DMS53 treated with DMSO at 0.1 percent for 48 hours (cell line): ENCODE results near the gene KIF3A.

ENCODE experiments used
- DNase-seq: peaks from one replicate; lab custom pipeline; 2025; ENCODE audit not compliant: unreplicated experiment; lab: John Stamatoyannopoulos, UW

KIF3A gene

DNA sequence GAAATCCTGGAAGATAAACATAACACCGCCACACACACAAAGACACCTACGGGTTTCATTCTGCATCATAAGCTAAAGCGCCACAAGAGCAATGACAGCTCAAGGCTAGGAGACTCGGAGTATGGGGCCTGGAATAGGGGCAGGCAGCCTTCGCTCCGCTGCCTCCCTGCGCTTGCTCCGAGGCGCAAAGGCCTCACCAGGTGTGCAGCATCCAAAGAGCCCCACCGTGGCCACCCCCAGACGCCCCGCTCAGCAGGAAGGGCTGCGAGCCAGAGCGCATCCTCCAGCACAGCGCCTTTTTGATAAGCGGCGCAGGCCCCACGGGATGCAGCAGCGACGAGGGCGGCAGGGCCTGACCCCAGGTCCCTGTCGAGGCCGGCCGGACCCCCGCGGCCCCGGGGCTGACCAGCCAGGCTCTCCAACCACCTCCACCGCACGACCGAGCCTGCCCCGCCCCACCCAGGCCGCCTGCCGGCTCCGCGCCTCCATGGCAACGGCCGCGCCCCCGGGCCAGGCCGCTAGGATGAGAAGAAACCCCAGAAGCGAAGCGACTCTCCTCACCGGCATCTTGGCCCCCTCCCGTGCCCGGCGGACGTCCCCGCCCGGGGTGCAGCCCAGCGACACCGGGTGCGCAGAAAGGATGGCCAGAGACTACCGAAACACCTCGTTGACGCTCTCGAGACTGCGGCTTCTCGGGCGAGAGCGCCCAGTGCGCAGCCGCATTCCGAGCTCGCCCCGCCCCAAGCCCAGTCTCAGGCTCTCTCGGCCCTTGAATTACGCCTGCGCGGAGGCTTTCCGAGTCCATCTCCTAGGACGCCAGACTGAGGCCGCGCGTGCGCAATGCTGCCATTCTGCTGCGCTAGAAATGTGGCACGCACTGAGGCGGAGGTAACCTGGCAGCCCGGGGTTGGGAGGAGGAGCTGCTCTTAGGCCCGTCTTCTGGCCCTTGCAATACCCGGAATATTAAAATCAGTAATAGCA lies at the start of gene KIF3A:
Gene KIF3A, minus strand, starts transcription at position 694 of the 981 bp plus-strand sequence. Its CDS starts 127 bp downstream, at position 567.
- DNase-seq = peak; percentile 97

DNA sequence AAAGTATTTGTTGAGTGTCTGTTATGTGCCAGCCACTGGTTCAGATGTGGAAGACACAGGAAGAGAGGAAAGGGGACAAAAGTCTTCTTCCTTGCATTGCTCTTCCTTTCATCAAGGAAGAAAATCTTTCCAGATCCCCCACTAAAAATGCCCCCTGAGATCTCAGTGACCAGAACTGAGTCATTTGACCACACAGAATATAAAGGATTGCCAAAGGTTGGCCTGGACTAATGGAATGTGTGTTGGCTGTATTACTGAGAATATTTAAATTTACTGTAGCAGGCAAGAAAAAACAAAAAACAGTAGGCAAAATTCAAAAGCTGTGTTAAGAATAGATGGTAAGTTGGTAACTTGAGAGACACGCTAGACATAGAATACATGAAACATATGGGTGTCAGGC lies 49.7 kb upstream of the KIF3A start:
- DNase-seq = no peak

DNA sequence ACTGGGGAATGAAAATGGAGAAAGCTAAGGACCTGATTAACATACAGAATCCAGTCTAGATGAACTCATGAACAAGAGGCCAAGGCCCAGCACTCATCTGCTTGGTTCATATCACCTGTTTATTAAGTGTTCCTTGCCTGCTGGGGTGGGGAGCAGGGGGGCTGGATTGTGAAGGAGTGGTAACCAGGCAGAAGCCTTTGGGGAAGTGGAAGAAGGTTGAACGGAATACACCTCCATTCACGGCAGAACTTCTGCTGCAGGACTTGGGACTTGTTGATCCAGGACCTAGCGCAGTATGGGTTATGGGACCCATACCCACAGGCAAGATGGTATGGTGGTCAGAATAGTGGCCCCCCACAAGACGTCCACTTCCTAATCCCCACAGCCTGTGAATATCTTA lies 48.5 kb upstream of the KIF3A start:
- DNase-seq = no peak

DNA sequence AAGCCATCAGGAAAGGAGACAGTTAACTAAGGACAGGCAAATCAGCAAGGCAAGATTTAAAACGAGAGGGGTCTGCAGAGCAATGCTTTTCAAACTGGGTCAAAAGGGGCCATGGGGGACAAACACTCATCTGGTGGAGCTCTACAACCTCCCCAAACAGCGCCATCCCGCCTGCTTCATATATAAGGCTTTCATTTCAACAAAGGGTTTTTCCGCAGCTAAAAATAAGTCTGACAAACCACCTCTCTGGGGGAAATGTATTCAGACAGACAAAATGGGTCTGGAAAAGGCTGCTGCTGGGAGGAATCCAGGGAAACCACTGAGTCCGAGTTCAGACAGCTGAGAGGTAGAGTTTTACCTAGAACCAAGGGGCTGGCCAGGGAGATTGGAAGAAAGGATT lies 48.0 kb upstream of the KIF3A start:
- no peak for DNase-seq

DNA sequence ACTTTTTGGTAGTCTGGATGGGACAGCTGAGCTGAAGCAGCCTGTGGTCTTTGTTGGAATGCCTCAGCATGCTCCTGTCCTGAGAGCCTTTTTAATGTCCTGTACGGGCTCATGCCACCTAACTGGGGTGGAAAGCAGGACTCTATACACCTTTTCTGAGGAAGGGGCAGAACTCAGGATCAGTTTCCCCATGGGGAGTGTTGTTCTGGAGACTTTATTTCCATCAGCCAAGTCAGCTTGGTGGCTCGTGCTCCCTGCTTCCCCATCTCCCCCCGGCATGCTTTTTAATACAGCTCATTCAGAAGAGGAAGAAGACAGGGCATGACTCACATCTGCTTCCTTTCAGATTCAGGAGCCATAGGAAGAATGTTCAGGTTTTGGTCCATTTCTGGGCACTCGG lies 44.8 kb upstream of the KIF3A start:
- no peak for DNase-seq

DNA sequence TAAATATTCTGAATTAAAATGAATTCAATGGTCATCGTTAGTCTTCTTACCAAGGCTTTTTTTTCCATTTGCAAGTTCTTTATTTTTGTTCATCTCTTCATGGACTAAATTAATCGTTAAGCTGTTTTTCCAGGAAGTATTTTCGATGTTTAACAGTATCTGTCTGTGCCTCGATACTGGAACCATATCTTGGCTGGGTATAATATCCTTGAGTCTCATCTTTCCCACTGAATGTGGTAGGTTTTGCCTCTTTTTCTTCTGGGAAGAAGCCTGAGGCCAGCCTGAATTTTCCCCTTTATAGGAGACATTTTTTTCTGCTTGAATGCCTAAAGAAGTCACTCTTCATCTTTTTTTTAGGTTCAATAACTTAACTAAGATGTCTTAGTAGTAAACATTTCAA lies 43.7 kb upstream of the KIF3A start:
- no peak for DNase-seq

DNA sequence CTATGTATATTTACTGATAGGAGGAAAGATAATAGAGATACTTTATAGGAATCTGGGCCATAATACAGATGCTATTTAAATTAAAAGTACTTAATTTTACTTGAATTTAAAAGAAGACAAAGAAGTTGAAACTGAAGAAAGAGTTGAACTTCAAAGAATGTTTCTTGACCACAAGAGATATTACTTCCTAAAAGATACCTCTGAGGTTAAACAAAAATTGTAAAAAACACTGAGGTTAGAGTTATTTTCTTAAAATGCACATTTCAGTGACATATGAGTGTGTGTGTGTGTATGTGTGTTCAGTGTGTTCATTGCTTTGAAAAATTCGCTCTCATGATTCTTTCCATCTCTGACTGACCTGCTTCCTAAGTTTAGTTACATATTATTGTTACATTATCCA lies 43.2 kb upstream of the KIF3A start:
- DNase-seq = no peak

DNA sequence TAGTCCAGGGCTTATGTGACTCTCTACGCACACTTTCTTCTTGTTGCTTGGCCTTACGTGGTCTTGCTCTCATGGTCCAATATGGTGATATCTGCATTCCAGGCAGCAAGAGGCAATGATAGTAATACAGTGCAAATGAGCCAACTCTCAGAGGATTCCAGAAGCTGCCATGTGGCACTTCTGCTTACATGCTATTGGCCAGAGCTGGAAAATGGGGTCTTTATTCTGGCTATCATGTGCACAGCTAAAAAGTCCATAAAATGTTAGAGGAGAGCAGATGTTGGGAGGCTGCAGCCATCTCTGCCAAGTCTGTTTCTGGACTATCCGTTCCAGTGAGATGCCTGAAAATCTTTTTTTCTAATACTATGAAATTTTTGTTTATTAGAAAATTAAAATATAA lies 42.6 kb upstream of the KIF3A start:
- no peak for DNase-seq

DNA sequence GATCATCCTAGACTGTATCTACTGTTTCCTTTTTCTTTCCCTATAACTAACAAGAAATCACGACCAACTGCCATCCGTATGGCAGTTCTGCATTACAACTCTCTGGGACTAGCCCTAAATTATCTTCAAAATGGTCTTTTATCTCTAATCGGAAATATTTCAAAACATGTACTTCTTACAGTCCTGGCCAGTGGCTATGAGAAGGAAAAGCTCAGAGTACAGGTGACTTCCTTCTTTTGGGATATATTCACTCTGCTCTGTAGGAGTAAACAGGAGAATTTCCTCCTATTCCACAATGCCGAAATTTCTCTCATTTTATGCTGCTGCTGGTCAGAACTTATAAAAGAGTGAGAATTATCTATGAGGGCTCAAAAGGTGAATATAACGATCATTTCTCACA lies 41.5 kb upstream of the KIF3A start:
- DNase-seq = no peak

DNA sequence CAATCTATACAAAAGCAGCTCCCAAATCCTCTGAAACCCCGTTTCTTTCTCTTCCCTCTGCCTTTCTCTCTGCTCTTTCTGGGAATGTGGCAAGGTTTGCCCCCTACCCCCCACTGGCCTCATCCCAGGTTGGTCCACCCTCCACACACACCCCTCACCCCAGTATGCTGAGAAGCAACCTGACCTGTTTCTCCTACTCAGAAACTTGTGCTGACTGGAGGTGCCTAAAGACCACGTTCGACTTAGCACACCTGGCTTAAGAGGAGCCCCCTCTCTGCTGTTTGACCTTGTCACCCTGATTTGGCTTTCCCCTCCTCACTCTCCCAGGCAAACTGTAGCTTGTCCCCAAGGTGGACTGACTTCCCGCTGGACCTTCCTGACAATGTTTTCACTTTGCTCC lies 40.8 kb upstream of the KIF3A start:
- DNase-seq = no peak

DNA sequence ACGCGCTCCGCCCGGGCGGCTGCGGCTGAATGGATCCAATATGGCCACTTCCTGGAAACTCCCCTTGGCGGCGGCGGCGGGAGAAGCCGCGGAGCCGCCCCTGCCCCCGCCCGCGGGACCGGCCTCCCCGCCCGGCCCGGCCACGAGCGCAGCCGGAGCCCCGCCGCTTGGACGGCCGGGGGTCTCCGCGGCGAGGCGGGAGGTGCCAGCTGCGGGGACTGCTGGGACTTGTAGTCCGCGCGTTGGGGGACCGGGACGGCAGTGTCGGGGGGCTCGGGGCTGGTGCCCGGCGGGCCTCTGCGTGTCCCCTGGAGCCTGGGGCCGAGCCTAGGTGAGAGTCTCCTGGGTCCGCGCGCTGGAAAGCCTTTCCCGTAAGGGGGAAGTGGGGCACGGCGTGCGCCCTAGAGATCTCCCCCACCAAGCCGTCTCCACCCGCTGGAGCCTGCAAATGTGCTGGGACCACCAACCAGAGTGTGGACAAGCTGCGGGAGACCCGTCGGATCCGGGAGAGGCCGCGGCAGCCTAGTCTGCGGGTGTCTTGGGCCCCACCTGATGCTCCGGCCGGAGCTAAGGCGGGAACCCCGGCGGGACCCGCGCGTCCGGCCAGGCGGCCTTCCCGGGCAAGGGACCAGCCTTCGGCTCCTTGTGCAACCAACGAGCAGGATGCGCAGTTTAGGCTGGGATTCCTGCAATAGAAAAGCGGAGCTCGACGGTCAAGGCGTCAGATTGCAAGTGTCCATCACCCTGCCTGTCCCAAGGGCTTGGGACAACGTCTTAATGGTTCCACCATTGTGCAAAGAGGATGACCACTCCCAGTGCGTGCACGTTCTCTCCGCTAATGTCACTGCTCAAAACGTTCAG lies 40.1 kb upstream of the KIF3A start, which contains the start of gene SEPTIN8:
Gene SEPTIN8, minus strand, starts transcription at position 31 of the 861 bp plus-strand sequence. CDS start 102 bp downstream, outside the sequence.
- no peak for DNase-seq

DNA sequence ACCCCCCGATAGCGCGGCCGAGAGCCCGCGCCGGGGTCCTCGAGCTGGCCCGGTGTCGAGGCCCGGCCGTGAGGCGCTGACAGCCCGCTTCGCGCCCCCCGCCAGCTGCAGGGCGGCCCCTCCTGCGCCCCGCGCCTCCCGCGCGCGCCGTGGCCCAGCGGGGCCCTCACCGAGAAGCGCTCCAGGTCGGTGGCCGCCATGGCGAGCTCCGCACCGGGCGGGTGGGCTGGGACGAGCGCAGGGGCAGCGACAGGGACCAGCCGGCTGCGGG lies 39.5 kb upstream of the KIF3A start:
- DNase-seq = no peak

DNA sequence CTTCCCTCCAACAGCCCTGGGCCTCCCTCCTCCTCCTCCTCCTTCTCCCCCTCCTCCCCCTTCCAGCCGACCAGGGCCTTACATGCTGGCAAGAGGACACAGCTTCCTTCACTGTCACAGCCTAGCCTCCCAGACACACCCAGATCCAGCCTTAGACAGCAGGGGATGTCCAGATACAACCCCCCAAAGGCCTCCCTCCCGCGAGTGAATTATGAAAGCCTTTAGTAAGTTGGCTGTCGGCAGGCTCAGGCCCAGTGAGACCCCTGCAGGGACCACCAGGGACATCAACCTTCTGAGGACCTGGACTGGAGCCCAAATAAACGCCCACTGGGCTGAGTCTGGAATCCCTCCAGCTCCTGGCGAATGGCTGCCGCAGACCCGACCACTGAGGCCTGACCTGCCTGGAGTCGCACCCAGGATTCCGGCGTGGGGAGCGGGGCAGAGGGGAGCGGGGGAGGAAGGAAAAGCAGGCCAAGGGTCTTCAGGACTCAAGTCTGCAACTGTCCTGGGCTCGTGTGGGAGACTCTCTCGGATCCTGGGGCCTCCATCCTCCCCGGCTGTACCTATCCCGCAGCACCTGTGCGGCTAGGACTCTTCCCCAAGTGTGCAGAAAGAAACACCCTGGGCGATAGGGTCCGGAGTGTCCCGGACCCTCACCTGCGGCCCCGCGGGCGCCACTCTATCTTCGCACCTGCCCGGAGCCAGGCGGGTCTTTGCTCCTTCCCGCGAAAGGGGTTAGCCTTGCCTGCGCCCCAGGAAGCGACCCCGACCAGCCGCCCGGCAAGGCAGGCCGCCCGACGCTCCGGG lies 39.0 kb upstream of the KIF3A start:
- no peak for DNase-seq

DNA sequence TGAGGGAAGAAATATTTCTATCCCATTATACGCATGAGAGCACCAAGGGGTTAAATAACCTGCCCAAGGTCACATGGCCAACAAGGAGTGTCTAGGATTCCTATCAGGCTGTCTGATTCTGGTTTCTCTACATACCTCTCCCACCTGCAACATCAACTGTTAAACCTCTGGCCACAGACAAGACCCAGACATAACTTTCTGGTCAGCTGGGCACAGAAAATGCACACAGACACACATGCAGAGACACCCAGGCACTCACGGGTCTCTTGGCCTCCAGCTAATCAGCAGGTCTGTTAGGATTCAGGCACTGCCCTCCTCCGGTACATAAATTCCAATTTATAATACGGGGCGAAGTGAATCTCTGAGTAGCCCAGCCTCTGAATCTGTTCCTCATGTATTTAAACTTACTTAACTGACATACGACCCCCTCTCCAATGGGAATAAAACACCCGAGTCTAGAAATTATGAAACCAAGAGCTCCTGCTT lies 38.2 kb upstream of the KIF3A start:
- no peak for DNase-seq

DNA sequence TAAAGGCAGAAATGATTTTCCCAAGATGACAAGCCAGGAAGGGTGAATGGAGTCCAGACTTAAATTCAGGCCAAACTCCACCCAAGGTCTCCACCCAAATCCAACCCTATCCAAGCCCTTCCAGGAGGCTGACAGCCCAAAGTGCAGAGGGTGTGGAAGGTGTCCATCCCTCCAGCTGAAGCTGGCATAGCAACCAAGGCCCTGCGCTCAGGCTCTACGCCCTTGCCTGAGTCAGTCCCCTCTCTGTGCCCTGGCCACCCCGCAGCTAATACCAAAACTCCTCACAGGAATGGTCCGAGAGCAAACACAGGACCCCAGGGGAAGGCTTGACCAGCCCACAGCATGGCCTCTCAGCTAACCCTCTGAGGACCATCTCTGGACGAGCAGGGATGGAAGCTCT lies 37.5 kb upstream of the KIF3A start:
- no peak for DNase-seq

DNA sequence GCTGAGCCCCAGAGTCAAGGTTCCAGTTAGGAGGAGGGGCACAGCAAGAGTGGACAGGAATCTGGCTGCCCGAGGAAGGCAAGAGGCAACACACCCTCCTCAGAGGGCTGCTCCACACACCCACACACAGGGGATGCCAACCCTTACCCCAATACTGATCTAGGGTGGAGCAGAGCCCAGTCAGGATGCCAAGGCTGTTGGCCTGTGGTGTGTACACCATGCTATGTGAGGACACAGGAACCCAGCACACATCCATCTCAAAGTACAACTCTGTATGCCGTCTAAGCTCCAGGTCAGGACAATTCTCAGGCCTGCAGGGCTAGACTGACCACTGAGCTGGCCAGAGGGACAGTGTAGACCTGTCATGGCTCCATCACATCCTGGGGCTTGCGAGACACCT lies 37.1 kb upstream of the KIF3A start:
- DNase-seq = no peak

DNA sequence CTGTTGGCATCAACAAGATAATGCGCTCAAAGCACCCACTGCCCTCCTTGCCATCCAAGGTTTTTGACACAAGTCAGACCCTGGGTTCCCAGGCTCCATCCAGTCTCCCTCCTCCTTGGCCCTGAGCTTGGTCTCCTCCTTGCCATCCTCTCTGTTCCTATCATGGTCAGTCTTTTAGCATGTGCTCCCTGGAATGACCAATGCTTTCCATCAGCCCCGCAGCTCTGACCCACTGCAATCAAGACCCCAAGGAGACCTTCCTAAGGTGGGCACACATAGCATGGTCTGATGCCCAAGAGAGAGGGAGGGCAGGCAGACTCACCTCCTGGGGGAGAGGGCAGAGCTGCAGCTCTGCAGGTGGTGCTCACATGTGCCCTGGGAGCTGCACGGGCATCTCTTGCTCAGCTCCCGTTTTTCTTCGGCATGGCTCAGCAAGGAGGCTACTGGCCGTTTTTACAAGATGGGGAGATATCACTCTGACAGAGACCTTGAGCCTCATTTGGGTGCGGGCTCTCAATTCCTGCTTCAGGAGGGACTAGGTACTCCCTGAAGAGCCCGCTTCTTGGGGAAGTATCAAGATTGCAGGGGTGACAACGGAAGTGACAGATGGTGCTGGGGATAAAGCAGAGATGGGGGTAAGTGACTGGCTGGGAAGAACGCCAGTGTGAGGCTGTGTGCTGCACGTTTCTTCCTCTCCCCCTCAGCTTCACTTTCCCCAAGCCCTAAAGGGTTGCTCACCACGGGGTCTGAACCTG lies 36.4 kb upstream of the KIF3A start:
- DNase-seq = no peak

DNA sequence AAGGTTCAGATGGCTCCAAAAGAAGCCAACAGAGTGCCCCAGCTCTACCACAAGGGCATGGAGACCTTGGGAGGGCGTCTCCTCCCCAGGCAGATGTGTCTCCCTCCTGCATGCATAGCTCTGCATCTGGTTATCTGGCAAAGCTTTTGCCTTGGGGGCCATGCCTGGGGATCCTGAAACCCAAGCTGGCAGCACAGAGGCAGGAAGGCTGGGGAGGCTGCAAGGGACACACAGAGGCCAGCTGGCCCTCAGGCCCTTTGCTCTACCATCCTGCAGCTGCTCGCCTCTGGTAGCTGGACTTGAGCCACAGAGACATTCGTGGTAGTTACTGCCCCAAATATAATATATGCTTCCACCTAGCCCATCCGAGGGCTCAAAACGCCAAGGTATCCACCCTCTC lies 35.8 kb upstream of the KIF3A start:
- no peak for DNase-seq

DNA sequence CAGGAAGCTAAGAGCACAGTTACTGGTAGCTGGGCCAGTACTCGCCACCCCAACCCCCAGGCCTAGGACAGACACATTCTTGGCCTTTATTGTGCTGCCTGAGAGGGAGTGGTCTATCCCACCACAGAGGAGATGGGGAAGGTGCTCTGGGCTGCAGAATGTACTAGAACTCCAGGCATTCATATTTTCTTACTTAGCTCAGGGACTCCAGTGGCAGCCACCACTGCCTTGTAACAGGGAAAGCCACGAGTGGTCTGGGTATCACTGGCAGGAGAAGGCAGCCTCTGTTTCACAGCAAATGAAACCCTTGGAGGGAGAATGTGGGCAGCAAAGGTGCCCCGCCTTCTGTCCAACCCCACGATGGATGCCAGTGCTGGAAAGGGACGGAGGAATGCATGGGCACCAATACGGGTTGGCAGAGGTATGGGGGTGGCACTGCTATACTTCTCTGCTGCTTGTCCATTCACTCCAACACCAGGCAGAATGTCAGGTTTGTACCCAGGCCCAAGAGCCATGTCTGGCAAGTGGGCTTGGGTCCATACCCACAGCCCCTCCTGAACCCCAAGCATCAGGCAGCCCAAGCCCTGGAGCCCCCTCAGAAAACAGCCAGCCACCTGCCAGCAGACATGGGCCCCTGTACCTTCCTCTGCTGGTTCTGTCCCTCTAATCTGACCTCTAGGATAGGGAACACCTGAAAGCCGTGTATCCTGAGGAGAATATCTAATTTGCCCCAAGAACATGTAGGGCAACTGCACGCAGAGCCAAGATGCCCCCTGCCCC lies 35.1 kb upstream of the KIF3A start:
- DNase-seq = no peak
